Esophagus muscularis mucosa (tissue), 3 donors: ENCODE results near the gene VPS26C.

Source experiments
- CTCF ChIP-seq, 3 experiments: fragments of 200-600 bp in 2 of 3; fragments of 450-650 bp in 1 of 3; sonication (generic) in 2 of 3; IDR thresholded peaks; one replicate each; pipeline ENCODE4 v1.5.1; 2017 to 2019; ENCODE audit warnings: antibody characterized with exemption in 3 of 3, mild to moderate bottlenecking in 2 of 3, moderate library complexity in 1 of 3
- POLR2A ChIP-seq: fragments of 450-650 bp; IDR thresholded peaks from one replicate; pipeline ENCODE4 v1.6.1; 2017; ENCODE audit warnings: antibody characterized with exemption, moderate library complexity, mild to moderate bottlenecking, low read depth

GRCh38 chr21:37257511-37257966 is 9.6 kb downstream of the VPS26C start:
- TF ChIP-seq CTCF (IDR thresholded peaks at IDR 0.05), result no peak
- no peak for TF ChIP-seq POLR2A
